Calu3 (cell line): ENCODE measurements around the gene FAAH. TPM values are rescaled to one million over a fixed set of nuclear protein-coding genes. Genes with fewer than 3 reads are reported as not detected.

Experiments
- BruUV-seq: library from RNA; stranded (reverse); fragments of 400-500 nt; replicated peaks from 2 replicates; lab custom pipeline; 2021; lab: Mats Ljungman, UMichigan
- CTCF ChIA-PET: fragments of 300-600 bp; sonication (Branson Sonifier 250); formaldehyde crosslinking; loops from one replicate; lab custom pipeline; 2022; ENCODE audit warnings: antibody characterized with exemption; lab: Charles Lee
- DNase-seq: peaks from one replicate; pipeline ENCODE4 v3.0.0; 2022
- H3K27ac Mint-ChIP-seq: one replicate; pipeline ENCODE4 v1.8.0; 2022; ENCODE audit warnings: mixed read lengths; ENCODE audit not compliant: unreplicated experiment
- H3K27me3 Mint-ChIP-seq: one replicate; pipeline ENCODE4 v1.8.0; 2022; ENCODE audit warnings: mixed read lengths; ENCODE audit not compliant: unreplicated experiment
- H3K36me3 Mint-ChIP-seq: one replicate; pipeline ENCODE4 v1.8.0; 2022; ENCODE audit warnings: mild to moderate bottlenecking, moderate library complexity, mixed read lengths; ENCODE audit not compliant: insufficient read depth, unreplicated experiment
- H3K4me1 Mint-ChIP-seq: one replicate; pipeline ENCODE4 v1.8.0; 2022; ENCODE audit warnings: mild to moderate bottlenecking, low read depth, mixed read lengths; ENCODE audit not compliant: unreplicated experiment
- H3K4me3 Mint-ChIP-seq: one replicate; pipeline ENCODE4 v1.8.0; 2022; ENCODE audit warnings: mild to moderate bottlenecking, low read depth, moderate library complexity, mixed read lengths; ENCODE audit not compliant: unreplicated experiment
- H3K9me3 Mint-ChIP-seq: one replicate; pipeline ENCODE4 v1.8.0; 2022; ENCODE audit warnings: low read depth, mixed read lengths; ENCODE audit not compliant: unreplicated experiment
- intact Hi-C: fragments of 100-400 bp; cut with micrococcal nuclease; formaldehyde crosslinking; loops from one replicate; pipeline ENCODE4 v1.10.0; 2022; ENCODE audit not compliant: unreplicated experiment
- total RNA-seq: library from RNA; stranded (reverse); gene quantifications from 2 replicates; pipeline ENCODE4 v1.2.3, GENCODE V29; 2022
- TF ChIP-seq, protein P1 (sequence below): fragments of 200-600 bp; IDR thresholded peaks from one replicate; pipeline ENCODE4 v1.8.0; 2022; ENCODE audit warnings: antibody characterized with exemption; ENCODE audit not compliant: unreplicated experiment

Gene FAAH
- total RNA-seq, 1 experiment from 2014 or later = 31.4 TPM

- Mint-ChIP-seq H3K4me3 (no peak overlapping the region), H3K27me3 (peaks cover 86% of the 10 kb centered on the region), H3K9me3 (no peaks in the 10 kb centered on the region), H3K4me1 (no peaks in the 10 kb centered on the region), H3K27ac (no peak overlapping the region), H3K36me3 (no peaks in the 10 kb centered on the region)
- intact Hi-C loops = no loop called here
- CTCF ChIA-PET = no interaction called here
- TF ChIP-seq, protein P1, sequence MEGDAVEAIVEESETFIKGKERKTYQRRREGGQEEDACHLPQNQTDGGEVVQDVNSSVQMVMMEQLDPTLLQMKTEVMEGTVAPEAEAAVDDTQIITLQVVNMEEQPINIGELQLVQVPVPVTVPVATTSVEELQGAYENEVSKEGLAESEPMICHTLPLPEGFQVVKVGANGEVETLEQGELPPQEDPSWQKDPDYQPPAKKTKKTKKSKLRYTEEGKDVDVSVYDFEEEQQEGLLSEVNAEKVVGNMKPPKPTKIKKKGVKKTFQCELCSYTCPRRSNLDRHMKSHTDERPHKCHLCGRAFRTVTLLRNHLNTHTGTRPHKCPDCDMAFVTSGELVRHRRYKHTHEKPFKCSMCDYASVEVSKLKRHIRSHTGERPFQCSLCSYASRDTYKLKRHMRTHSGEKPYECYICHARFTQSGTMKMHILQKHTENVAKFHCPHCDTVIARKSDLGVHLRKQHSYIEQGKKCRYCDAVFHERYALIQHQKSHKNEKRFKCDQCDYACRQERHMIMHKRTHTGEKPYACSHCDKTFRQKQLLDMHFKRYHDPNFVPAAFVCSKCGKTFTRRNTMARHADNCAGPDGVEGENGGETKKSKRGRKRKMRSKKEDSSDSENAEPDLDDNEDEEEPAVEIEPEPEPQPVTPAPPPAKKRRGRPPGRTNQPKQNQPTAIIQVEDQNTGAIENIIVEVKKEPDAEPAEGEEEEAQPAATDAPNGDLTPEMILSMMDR = no peak
- BruUV-seq = no TSS peak
- no peak for DNase-seq
These were observed 62.4 kb downstream of the FAAH start for GRCh38 chr1:46456411-46456963.

DNA sequence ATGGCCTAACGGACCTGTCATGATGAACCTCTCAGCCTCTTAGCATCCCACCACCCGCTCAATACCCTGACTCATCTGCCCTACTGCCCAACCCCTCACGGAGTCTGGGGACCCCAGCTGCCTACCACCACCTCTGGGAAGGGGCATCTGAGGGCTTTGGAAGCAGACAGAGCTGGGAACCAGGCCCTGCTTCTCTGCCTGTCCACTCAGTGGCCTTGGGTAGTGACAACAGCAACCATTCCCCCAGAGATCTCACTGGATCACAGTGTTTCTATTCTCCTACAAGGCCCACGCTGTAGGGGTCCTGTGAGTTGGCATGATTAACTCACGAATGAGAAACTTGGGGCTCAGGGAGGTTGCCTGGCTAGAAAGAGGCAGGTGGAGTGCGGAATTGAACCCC, 63.1 kb downstream of the FAAH start:
- Mint-ChIP-seq H3K9me3 (no peaks in the 10 kb centered on the region), H3K4me3 (no peak overlapping the region), H3K36me3 (no peaks in the 10 kb centered on the region), H3K27me3 (peaks cover 86% of the 10 kb centered on the region), H3K27ac (no peak overlapping the region), H3K4me1 (no peaks in the 10 kb centered on the region)
- TF ChIP-seq, protein P1 = no peak
- CTCF ChIA-PET = interaction anchor here (0.7 kb wide), 1 partner anchor 10 kb away, joined by 3 read pairs; no protein-coding TSS in a partner anchor
- BruUV-seq = no TSS peak
- intact Hi-C loops = no loop called here
- no peak for DNase-seq

DNA sequence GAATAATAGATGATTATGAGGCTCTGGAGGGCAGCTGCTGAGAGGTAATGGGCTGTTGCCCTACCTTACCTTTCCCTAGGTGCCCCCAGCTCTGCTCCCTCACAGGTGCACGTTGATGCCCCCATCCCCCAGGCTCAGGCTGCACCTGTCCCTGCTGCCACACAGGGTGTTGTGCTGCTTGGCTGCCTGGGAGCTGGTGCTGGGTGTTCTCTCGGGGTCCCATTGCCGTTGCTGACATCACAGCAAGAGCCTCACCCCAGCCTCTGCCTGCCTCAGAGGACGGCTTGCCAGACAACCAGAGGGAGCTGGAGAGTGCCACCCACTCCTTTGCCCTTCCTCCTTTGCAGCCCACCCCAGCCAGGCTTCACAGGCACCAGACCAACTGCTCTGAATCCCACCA, 64.1 kb downstream of the FAAH start:
- TF ChIP-seq, protein P1 = no peak
- no TSS peak for BruUV-seq
- CTCF ChIA-PET = no interaction called here
- intact Hi-C loops = no loop called here
- Mint-ChIP-seq H3K27ac (no peak overlapping the region), H3K4me1 (no peaks in the 10 kb centered on the region), H3K4me3 (no peak overlapping the region), H3K27me3 (peaks cover 86% of the 10 kb centered on the region), H3K9me3 (no peaks in the 10 kb centered on the region), H3K36me3 (no peaks in the 10 kb centered on the region)
- DNase-seq = no peak

- CTCF ChIA-PET = interaction anchor here (1.9 kb wide), 1 partner anchor 12 kb away, joined by 6 read pairs; no protein-coding TSS in a partner anchor
- Mint-ChIP-seq H3K4me3 (no peak overlapping the region), H3K4me1 (no peaks in the 10 kb centered on the region), H3K9me3 (no peaks in the 10 kb centered on the region), H3K36me3 (no peaks in the 10 kb centered on the region), H3K27ac (no peak overlapping the region), H3K27me3 (peaks cover 86% of the 10 kb centered on the region)
- TF ChIP-seq, protein P1 = no peak
- intact Hi-C loops = no loop called here
- no peak for DNase-seq
- BruUV-seq = no TSS peak
These were observed 64.7 kb downstream of the FAAH start for GRCh38 chr1:46458846-46459245.
